Brain microvascular endothelial cell (primary cell): ENCODE data around the gene RUBCNL.

Experiments
- DNase-seq: peaks from one replicate; pipeline ENCODE4 v3.0.0-alpha.2; 2020
- H3K27ac ChIP-seq: fragments of 250-450 bp; sonication (Bioruptor Pico); 2 replicates; pipeline ENCODE4 v1.5.1; 2020; ENCODE audit warnings: mild to moderate bottlenecking, moderate library complexity
- H3K27me3 ChIP-seq: fragments of 250-450 bp; sonication (Bioruptor Pico); replicated peaks from 2 replicates; pipeline ENCODE4 v1.5.1; 2020; ENCODE audit warnings: mild to moderate bottlenecking
- H3K36me3 ChIP-seq: fragments of 250-450 bp; sonication (Bioruptor Pico); replicated peaks from 2 replicates; pipeline ENCODE4 v1.5.1; 2020; ENCODE audit warnings: mild to moderate bottlenecking
- H3K4me3 ChIP-seq: 2 replicates; pipeline ENCODE4 v1.5.1; 2011; ENCODE audit warnings: low read depth, mild to moderate bottlenecking, control low read depth, low read length, moderate library complexity
- in situ Hi-C: cut with HindIII; loops from 2 replicates; pipeline ENCODE4 v1.10.0; 2017; ENCODE audit warnings: low sequenced_read_pairs, low pct_ligation_motif_present
- TF ChIP-seq, protein P1 (sequence below): IDR thresholded peaks from 2 replicates; pipeline ENCODE4 v1.5.1; 2011; ENCODE audit warnings: low read depth, mild to moderate bottlenecking, moderate library complexity, low read length, control low read depth, inconsistent platforms; ENCODE audit errors: missing control alignments

RUBCNL gene

GRCh38 chr13:46320821-46321220 is 66.2 kb downstream of the RUBCNL start:
- H3K27ac ChIP-seq: no peak overlapping the region
- TF ChIP-seq, protein P1, sequence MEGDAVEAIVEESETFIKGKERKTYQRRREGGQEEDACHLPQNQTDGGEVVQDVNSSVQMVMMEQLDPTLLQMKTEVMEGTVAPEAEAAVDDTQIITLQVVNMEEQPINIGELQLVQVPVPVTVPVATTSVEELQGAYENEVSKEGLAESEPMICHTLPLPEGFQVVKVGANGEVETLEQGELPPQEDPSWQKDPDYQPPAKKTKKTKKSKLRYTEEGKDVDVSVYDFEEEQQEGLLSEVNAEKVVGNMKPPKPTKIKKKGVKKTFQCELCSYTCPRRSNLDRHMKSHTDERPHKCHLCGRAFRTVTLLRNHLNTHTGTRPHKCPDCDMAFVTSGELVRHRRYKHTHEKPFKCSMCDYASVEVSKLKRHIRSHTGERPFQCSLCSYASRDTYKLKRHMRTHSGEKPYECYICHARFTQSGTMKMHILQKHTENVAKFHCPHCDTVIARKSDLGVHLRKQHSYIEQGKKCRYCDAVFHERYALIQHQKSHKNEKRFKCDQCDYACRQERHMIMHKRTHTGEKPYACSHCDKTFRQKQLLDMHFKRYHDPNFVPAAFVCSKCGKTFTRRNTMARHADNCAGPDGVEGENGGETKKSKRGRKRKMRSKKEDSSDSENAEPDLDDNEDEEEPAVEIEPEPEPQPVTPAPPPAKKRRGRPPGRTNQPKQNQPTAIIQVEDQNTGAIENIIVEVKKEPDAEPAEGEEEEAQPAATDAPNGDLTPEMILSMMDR: no peak
- no peak overlapping the region for H3K4me3 ChIP-seq
- no peak for DNase-seq
- H3K36me3 ChIP-seq: no peaks in the 10 kb centered on the region
- peaks cover 2% of the 10 kb centered on the region for H3K27me3 ChIP-seq
- in situ Hi-C loops: no loop called here

GRCh38 chr13:46320406-46320805 is 66.6 kb downstream of the RUBCNL start:
- in situ Hi-C loops: no loop called here
- DNase-seq: no peak
- no peaks in the 10 kb centered on the region for H3K36me3 ChIP-seq
- peaks cover 2% of the 10 kb centered on the region for H3K27me3 ChIP-seq
- no peak overlapping the region for H3K4me3 ChIP-seq
- H3K27ac ChIP-seq: no peak overlapping the region
- TF ChIP-seq, protein P1: no peak

- Histone ChIP-seq H3K27me3 (peaks cover 2% of the 10 kb centered on the region), H3K4me3 (no peak overlapping the region), H3K36me3 (no peaks in the 10 kb centered on the region), H3K27ac (no peak overlapping the region)
- in situ Hi-C loops: no loop called here
- no peak for DNase-seq
- TF ChIP-seq, protein P1: no peak
Observed at GRCh38 chr13:46318986-46319385, 68.1 kb downstream of the RUBCNL start.

DNA sequence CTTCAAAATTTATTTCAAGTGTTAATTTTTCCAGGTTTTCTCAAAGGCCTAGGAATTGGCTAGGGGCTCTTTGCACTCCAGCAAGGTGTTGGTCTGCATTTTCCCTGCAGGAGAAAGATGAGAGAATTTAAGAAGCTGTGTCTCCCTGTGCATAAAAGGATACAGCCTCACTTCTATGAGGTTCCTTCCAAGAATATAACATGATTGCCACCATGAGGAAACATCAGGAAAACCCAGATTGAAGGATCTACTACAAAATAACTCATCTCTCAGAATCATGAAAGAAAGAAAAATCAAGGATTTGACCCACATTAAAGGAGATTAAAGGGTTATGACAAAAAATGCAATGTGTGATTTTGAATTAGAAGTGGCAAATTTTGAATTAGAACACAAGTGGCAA is 69.9 kb downstream of the RUBCNL start:
- H3K27me3 ChIP-seq: peaks cover 2% of the 10 kb centered on the region
- TF ChIP-seq, protein P1: no peak
- H3K4me3 ChIP-seq: no peak overlapping the region
- no peak overlapping the region for H3K27ac ChIP-seq
- no peak for DNase-seq
- no peaks in the 10 kb centered on the region for H3K36me3 ChIP-seq
- in situ Hi-C loops: no loop called here

- peaks cover 2% of the 10 kb centered on the region for H3K27me3 ChIP-seq
- no peak overlapping the region for H3K4me3 ChIP-seq
- TF ChIP-seq, protein P1: no peak
- DNase-seq: no peak
- in situ Hi-C loops: no loop called here
- H3K36me3 ChIP-seq: no peaks in the 10 kb centered on the region
- no peak overlapping the region for H3K27ac ChIP-seq
Observed at GRCh38 chr13:46315491-46316075, 71.5 kb downstream of the RUBCNL start.

DNA sequence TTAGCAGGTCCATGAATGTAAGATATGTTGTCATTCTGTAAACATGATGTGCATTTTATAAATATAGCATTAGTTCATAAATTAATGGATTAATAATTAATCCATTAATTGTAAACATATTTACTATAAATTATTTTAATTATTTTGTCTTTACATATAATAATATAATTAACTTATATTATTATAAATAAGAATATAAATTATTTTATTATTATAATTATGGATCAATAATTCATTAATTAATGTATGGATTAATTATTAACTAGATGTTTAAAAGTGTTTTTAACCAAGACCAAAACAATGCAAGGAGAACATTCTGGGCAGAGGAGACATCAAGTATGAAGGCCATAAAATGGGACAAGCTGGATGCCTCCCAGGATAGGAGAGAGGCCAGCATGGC is 72.0 kb downstream of the RUBCNL start:
- TF ChIP-seq, protein P1: no peak
- Histone ChIP-seq H3K27me3 (peaks cover 2% of the 10 kb centered on the region), H3K4me3 (no peak overlapping the region), H3K27ac (no peak overlapping the region), H3K36me3 (no peaks in the 10 kb centered on the region)
- in situ Hi-C loops: no loop called here
- DNase-seq: no peak
